GM19035 (cell line): Measurements from ENCODE around the gene HIP1.
A peak's percentile ranks its signal among the peaks of the same experiment; 100 is the strongest.
"Not testable (repeated sequence)": the region's sequence is repeated elsewhere in the genome, so short reads cannot be mapped to it uniquely, and the experiment has no call there.

Experiments
- ATAC-seq: cut with Tn5 transposase; IDR thresholded peaks from one replicate; pipeline ENCODE4 v1.9.1; 2021; ENCODE audit not compliant: unreplicated experiment

The HIP1 gene

DNA sequence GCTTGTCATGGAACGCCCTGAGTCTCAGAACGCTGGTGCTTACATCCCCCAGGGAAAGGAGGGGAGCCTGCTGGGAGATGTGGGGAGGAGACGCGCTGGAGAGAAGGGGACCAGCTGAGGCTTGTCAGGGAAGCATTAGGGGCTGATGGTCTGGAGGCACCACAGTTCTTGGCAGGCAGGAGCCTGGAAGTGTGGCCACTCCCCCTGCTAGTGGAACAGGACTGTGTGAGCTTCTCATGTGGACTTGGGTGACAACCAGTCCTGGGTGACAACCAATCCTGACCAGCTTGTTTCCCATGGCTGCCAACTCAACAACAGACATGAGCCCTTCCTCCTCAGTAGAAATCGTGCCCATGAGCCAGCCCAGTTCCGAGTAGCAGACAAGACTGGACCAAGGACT lies 158.8 kb downstream of the HIP1 start:
- ATAC-seq: no peak

DNA sequence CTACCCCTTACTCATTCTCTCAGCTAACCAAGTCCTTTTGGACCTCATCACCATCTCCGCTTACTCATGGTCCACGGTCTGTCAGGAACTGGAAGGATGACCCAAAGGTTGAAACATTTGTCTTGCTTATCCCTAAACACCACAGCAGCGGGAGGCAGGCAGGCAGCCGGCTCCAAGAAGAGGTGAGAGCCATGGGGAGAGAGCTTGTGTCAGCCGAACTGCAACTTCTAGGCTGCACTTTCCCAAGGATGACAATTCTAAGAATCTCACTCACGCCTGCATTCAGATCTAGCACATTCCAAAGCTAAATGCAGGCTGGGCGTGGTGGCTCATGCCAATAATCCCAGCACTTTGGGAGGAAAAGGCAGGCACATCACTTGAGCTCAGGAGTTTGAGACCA lies 160.7 kb downstream of the HIP1 start:
- ATAC-seq: no peak

DNA sequence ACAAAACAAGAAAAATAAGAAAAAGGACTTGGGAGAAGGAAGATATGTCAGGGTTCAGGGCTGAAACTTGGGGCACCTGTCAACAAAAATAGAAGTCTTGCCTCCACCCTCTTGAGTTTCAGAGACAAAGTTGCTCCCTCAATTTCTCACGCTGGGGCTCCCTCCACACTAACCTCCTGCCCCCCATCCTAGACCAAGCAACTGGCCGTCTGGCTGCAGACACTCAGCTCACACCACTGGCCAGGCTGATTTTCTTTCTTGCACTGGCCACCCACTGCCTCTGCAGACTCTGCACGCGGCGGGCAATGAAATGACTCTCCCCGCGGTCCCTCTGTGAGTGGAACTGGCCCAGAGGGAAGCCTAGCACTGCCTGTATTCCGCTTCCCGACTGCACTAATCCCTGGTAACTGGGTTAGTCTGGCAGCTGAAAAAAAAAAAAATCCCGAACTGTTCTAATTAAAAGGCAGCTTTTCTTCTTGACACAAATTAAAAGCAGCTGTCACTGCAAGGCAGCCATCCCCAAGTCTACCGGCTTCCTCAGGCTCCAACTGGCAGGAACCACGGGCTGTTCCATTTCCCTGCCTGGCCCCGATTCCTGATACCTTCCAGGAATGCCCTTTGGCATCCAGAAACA lies 163.1 kb downstream of the HIP1 start:
- no peak for ATAC-seq

DNA sequence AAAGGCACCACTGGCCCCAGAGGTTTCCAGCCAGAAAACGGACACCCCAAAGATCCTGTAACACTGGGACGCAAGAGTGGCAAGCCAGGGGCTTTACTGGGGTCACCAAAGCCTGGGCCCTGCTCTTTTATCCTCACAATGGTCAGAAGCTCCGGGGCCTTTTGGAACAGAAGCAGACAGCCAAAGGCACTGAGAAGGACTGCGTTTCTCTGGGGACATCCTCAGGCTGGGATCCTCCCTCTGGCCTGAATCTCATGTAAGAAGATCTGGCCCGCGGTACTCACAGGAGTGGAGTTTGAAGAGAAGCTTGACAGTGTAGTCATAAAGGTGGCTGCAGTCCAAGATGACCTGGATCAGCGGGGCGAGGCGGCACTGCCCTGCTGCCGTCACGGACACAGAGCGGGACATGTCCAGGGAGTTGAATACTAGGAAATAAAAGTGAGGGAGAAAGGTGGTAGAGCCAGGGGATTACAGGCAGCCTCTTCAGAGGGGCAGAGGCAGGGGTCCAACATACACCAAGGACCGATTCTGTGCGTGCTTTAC lies 165.2 kb downstream of the HIP1 start:
- ATAC-seq: no peak

DNA sequence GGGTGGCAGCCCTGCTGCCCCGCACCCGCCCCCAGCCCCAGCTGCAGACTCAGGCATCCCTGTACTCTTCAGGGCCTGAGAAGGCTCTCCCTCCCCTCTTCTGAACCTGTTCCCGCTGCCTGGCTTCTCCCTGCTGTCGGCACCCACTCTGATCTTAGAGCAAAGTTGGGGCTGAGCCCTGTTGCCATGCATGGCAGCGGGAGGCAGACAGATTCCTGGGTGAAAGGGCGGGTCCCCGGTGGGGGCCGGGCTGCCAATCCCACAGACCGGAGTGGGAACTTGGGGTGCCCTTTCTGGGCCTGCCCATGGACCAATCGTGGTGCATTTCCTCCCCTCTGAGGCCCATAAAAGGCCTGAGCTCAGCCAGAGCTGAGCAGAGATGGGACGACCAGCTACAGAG lies 165.9 kb downstream of the HIP1 start:
- ATAC-seq: no peak

DNA sequence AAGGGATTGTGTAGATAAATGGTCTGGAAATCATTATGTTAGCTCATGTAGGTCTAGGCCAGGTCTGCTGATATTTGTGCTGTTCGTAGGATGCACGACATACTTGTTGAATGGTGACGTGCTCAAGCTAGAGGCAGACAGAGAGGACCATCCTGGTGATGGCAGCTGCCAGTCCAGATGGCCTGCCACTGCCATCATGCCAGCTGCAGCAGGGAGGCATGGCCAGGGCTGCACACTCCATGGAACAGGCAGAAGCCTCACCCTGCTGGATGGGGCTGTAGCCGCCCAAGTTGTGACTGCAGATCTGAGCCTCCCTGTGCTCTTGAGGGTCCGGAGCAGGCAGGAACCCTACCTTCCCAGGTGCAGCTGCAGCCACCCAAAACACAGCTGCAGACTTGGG lies 166.3 kb downstream of the HIP1 start:
- ATAC-seq: no peak

DNA sequence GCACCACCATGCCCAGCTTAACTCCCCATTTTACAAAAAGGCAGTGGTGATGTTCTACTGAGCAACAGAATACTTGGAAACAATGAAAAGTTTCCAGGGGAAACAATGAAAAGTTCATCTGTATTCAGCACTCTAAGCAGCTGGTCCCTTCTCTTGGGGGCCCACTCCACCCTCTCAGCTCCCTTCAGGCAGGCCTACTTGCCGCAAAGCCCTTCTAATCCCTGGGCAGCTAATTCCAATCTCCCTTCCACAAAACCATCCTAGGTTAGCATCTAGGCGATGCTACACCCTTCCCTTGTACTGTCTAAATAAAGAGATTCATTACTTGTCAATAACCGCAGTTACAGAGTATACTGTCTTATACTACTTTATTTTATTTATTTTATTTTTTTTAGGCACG lies 167.5 kb downstream of the HIP1 start:
- no peak for ATAC-seq

DNA sequence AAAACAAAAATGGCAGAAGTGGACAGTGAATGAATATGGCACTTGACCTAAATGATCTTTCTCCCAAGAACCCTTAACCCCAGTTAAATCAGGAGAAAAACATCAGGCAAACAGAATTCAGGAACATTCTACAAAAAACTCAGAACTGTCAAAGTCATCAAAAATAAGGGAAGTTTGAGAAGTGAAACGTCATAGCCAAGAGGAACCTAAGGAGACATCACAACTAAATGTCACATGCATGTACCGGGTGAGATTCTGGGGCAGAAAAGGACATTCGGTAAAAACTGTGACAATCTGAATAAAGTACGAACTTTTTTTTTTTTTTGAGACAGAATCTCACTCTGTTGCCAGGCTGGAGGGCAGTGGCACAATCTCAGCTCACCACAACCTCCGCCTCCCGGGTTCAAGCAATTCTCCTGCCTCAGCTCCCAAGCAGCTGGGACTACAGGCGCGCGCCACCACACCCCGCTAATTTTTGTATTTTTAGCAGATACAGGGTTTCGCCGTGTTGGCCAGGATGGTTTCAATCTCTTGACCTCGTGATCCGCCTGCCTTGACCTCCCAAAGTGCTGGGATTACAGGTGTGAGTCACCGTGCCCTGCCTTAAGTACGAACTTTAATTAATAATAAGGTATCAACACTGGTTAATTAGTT lies 169.0 kb downstream of the HIP1 start:
- not testable (repeated sequence) for ATAC-seq

DNA sequence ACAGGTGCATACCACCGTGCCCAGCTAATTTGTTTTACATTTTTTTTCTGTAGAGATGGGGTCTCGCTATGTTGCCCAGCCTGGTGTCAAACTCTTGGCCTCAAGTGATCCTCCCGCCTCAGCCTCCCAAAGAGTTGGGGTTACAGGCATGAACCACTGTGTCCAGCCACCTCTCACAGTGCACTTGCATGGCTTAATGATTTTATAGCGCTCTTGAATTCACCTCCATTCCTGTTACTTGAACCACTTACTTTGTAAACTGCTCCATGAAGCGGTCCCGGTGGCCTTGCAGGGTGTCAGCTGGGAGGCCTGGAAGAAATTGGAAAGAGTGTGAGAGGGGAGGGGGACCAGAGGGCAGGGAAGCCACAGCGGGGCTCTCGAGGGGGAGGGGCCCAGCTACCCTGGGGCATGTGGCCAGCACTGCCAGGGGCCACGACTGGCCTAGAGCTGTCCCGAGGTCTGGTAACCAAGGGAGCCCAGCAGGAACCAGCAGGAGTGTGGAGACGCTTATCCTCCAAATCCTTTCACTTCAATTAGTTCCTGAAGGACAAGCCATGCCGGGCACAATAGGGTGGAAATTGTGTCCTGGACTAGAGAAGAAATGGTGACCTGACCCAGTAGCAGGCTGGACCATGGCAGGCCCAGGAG lies 170.7 kb downstream of the HIP1 start:
- no peak for ATAC-seq

DNA sequence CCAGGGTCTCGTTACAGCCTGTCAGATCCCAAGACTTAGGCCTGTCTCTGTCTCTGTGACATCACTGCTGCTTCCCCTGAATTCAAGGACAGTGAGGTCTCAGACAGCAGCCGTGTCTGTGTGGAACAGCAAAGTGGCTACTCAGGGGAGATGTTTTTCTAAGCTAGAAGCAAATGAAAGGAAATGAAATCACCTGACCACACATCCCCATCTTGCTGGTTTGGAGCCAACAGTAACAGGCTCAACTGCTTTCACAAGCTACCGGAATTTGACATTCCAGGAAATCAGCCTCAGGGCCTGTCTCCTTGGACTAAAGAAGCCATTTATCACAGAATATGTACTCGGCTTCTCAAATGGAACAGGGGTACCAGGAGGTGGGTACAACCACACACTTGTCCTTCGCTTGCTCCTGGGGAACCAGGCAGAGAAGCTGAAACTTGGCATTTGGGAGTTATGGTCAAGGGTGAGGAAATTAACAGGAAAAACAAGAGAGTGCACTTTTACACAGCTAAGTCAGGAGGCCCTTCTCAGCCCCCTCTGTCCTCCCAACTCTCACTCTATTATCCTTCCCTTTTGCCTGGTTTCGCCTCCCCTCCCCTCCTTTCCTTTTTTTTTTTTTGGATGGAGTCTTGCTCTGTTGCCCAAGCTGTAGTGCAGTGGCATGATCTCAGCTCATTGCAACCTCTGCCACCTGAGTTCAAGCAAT lies 173.5 kb downstream of the HIP1 start:
- no peak for ATAC-seq

DNA sequence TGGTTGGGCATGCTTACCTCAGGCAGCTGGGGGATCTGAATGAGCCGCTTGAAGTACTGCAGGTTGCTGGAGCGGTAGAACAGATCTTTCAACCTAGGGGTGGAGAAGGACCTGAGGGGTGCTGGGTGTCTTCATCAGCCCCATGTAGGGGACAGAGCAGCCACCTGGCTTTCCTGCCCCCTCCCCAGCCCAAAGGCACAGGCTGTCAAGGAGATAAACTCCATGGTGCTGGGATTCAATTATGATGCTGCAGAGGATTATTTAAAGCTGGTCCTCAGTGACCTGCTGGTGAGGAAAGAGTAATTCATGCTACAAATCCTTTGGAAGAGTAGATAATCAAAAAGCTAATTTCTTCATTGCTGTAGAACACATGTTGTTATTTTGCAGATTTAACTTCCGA lies 175.6 kb downstream of the HIP1 start:
- ATAC-seq: no peak

DNA sequence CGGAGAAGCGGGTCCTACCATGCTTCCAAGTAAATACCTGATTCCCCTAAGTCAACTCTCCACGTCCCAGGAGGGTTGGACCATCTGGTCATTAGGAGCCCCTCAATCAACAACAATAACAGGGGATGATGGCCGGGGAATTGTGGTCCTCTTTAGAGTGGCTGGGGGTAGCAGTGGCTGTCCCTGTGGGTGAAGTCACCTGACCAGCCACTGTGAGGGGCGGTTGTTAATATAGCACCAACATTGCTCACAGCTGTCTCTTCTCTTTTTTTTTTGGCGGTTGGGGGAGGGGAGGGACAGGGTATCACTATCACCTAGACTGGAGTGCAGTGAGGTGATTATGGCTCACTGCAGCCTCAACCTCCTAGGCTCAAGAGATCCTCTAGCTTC lies 178.8 kb downstream of the HIP1 start:
- ATAC-seq: no peak

DNA sequence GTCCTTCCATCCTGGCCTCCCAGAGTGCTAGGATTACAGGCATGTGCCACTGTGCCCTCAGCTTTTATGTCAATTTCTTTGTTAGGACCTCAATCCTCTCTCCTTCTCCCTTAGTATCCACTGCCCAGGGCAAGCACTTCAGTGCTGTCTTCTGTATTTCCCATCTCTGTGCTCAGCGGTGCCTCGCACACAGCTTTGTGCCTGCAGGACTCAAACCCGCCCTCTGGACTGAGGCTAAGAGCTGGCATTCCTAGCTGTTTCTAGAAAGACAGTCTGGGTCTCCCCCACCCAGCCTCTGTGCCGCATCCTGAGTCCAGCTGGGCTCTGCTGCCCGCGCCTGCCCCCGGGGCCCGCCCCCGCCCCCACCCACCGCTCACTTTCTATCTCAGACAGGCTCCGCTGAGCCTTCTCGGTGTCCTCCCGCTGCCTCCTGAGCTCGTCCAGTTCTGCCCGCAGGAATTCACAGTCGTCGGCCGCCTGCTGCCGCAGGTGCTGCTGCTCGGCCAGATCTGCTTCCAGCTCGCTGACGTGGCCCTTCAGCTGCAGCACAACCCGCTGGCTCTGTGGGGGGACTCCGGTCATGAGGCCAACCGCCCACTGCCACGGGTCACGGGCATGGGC lies 179.3 kb downstream of the HIP1 start:
- ATAC-seq: no peak

DNA sequence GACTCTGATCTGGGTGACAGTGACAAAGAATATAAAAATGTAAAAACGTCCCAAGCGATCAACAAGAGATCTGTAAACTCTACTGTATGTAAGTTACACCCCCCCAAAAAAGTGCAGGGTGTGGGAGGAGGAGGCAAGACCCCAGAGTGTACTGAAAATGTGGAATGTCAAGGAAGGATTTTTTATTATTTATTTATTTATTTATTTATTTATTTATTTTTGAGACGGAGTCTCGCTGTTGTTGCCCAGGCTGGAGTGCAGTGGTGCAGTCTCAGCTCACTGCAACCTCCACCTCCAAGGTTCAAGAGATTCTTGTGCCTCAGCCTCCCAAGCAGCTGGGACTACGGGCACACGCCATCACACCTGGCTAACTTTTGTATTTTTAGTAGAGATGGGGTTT lies 181.9 kb downstream of the HIP1 start:
- not testable (repeated sequence) for ATAC-seq

DNA sequence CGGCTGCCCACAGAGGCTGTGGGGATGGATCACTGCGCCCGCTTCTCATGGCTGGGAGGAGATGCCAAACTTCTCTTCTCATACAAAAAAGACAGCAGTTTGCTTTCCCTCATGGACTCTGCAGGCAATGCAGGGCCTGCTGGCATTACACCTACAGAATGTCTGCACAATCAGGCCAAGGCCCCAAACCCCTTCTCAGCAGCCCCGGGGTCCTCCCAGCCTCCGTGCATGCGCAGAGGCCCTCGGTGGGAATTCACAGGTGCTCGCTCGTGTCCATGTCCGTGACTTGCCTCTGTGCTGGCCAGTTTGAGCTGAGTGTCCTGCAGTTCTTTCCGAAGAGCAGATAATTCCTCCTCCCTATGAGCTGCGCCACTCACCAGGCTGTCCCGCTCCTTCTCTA lies 183.0 kb downstream of the HIP1 start:
- no peak for ATAC-seq

DNA sequence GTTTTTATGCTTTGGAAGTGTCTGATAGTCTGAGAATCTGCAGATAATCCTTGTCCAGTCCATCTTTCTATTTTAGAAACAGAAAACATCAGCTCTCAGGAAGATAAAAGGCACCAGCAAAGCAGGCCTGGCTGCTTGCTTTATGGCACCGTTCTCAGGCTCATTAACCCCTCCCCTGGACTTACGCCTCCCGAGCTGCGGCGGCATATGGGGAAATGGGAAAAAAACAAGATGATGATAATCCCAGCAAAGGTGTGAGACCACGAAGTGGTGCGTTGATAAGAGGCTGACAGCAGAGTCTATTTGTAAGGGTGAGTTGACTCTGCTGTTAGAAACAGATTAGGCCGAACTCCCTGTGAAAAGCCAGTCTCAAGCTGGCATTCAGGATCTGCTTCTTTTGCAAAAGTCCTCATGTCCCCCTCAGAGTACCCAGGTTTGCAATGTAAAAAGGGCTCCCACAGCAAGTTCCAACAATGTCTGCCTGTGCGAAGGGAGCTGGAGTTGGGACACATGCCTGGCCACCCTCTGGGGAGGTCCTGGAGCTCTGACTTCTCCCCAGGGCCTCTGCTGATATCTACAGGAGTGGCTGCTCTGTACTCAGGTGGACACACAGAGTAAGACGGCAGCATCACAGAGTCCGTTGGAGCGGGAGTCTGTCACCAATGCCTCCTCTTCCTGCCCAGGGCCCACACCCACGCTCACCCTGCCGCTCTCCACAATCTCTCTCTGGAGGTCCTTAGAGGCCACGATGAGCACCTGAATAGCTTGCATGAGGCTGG lies 192.3 kb downstream of the HIP1 start:
- ATAC-seq: no peak

DNA sequence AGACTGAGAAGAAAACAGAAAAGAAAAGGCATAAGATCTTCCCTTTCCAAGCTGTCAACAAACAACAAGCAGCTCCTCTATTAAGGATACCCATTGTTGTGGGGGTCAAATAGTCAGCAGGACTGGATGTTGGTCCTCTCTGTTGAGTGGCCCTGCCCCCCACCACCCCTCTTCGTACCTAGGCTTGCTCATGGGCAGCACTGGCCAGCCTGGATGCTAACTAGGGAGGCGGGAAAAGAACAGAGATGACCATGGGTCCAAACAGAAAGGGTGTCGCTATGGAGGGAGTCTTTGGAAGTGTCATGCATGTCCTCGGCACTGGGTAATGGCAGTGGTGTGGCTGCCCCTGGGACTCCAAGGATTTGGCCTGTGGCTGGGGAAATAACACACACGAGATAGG lies 201.0 kb downstream of the HIP1 start:
- no peak for ATAC-seq

DNA sequence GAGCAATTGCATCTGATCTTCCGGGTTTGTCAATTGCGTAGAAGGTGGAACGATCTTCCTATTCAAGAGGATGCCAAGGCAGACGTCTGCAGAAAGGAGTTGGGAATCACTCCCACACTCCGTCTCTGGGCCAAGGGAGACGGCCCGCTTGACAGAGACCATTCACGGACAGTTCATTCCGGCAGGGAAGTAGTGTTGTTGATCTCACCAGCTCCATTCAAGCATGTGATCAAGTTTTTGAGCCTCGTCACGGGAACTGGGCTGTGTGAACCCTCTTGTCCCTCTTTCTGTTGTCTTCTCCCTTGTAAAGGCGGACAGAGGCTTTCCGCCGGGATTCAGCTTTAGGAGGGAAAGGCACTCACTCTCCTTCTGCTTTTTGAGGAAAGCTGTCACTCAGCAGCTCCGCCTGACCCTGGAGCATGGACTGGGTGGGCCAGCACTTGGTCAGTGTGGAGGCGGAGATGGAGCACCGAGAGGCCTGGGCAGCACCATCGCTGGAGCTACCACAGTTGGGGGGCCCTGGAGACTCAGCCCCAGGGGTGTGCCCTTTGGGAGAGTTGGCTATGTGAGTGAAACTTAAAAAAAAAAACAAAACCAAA lies 201.7 kb downstream of the HIP1 start:
- no peak for ATAC-seq

DNA sequence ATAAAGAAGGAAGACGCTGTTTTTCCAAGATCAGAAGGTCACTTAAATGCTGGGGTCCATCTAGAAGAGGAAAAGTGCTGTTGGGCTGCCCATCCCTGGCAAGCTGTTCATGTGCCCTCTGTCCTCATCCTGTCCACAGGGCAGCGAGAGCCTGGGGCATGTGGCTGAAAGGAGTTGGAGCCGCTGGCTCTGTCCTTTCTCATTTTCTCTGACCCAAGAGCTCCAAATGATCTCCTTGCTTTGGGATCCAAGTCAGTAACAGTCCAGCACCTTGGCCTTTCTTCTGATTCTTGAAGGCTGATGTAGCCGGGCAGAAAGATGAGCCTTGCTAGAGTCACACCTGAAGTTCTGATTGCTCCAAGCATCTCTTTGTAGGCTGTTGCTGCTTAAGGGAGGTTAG lies 202.2 kb downstream of the HIP1 start:
- ATAC-seq: no peak

DNA sequence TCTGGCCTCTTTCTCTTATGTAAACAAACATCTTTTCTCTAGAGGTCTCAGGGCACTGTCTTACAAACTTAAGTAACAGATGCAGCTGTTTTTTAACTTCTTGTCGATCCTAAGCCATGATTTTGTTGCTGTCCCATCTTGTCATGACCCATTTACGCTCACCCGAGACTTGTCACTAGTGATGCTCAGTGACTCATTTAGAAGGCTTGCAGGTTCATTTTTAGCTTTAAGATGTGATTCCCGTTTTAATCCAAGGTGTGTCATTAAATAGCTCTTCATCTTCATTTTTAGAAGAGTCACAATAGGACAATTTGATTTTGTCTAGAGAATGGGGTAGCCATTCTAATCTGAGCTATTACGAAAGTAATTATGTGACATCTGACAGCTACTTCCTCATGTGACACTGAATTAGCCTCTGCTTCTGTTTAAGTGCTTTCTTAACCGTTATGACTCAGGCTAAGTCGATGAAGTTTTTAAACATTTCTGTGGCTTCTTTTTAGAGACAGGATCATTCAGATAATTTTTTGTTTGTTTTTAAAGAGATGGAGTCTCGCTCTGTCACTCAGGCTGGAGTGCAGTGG lies 203.9 kb downstream of the HIP1 start:
- ATAC-seq: peak; percentile 84
